Testis (tissue), 3 donors: Measurements from ENCODE around the gene SH3RF3. TPM values are rescaled to one million over a fixed set of nuclear protein-coding genes. Genes with fewer than 3 reads are reported as not detected.

Source experiments
- DNase-seq: peaks from one replicate; pipeline ENCODE4 v3.0.0-alpha.2; 2019
- H3K27ac ChIP-seq, 2 donors: fragments of 200-600 bp; sonication (generic); one replicate each; pipeline ENCODE4 v1.5.1; 2019
- H3K27me3 ChIP-seq: fragments of 200-600 bp; sonication (generic); one replicate; pipeline ENCODE4 v1.5.1; 2019
- H3K36me3 ChIP-seq: fragments of 200-600 bp; sonication (generic); one replicate; pipeline ENCODE4 v1.5.1; 2017; ENCODE audit warnings: low read depth; ENCODE audit errors: missing control alignments
- H3K4me1 ChIP-seq: fragments of 200-600 bp; sonication (generic); one replicate; pipeline ENCODE4 v1.5.1; 2019
- H3K4me3 ChIP-seq, 2 donors: fragments of 200-600 bp; sonication (generic); one replicate each; pipeline ENCODE4 v1.5.1; 2017 to 2019
- H3K9me3 ChIP-seq: fragments of 200-600 bp; sonication (generic); one replicate; pipeline ENCODE4 v1.5.1; 2017
- CTCF ChIP-seq, 3 experiments: fragments of 450-650 bp in 2 of 3; fragments of 200-600 bp in 1 of 3; sonication (generic) in 1 of 3; IDR thresholded peaks; one replicate each; pipeline ENCODE4 v1.5.1; 2016 to 2019; ENCODE audit warnings: antibody characterized with exemption in 3 of 3, mild to moderate bottlenecking in 2 of 3, moderate library complexity in 1 of 3
- POLR2A ChIP-seq: fragments of 450-650 bp; IDR thresholded peaks from one replicate; pipeline ENCODE4 v1.6.1; 2017; ENCODE audit warnings: antibody characterized with exemption, mild to moderate bottlenecking, moderate library complexity
- WGBS, 2 donors: methylation state at CpG; one replicate each; pipeline ENCODE4 v1.1.5; 2018; 5-methylcytosine and 5-hydroxymethylcytosine counted together
- intact Hi-C: fragments of 100-400 bp; cut with DNase I; formaldehyde crosslinking; loops from one replicate; pipeline ENCODE4 v1.15.1; 2023; ENCODE audit warnings: low total_unique reads
- polyA plus RNA-seq: library from polyadenylated mRNA; stranded (reverse); fragments of 350-450 nt; fragmentation: Illumina TruSeq; extraction: RNeasy Lipid Tissue Mini Kit (QIAGEN cat#74804); gene quantifications from one replicate; pipeline ENCODE4 v1.2.3, GENCODE V29; 2014; ENCODE audit warnings: low read depth, low replicate concordance; ENCODE audit not compliant: insufficient read depth
- total RNA-seq, 2 donors: library from RNA; depleted of rRNA; stranded (reverse); fragments of >200 nt; gene quantifications; one replicate each; pipeline ENCODE4 v1.2.3, GENCODE V29; 2016

The SH3RF3 gene
- total and polyA plus RNA-seq, 3 donors from 2014 or later: 9.3 to 20.1 (median 16.5) TPM

- Histone ChIP-seq H3K4me3 (no peak overlapping the region), H3K9me3 (no peaks in the 10 kb centered on the region), H3K27me3 (no peaks in the 10 kb centered on the region), H3K4me1 (no peaks in the 10 kb centered on the region), H3K36me3 (no peaks in the 10 kb centered on the region), H3K27ac (no peak overlapping the region)
- intact Hi-C loops: no loop called here
- DNase-seq: no peak
- WGBS, 2 donors: 89 to 91% methylated on average over 12 to 20 of the region's 20 CpGs
- TF ChIP-seq POLR2A (no peak), CTCF (IDR thresholded peaks at IDR 0.05) (no peak)
These were observed 320.2 kb downstream of the SH3RF3 start for GRCh38 chr2:109448946-109449788.

- WGBS, 2 donors: 77 to 81% methylated on average over 12 of the region's 12 CpGs
- no peak for DNase-seq
- H3K27ac ChIP-seq: no peak overlapping the region
- H3K9me3 ChIP-seq: no peaks in the 10 kb centered on the region
- TF ChIP-seq POLR2A (no peak), CTCF (IDR thresholded peaks at IDR 0.05) (no peak)
- no peaks in the 10 kb centered on the region for H3K36me3 ChIP-seq
- no peak overlapping the region for H3K4me3 ChIP-seq
- intact Hi-C loops: no loop called here
- H3K27me3 ChIP-seq: no peaks in the 10 kb centered on the region
- H3K4me1 ChIP-seq: no peaks in the 10 kb centered on the region
These were observed 321.7 kb downstream of the SH3RF3 start for GRCh38 chr2:109450574-109451273.

- Histone ChIP-seq H3K36me3 (no peaks in the 10 kb centered on the region), H3K27ac (no peak overlapping the region), H3K27me3 (no peaks in the 10 kb centered on the region), H3K4me1 (no peaks in the 10 kb centered on the region), H3K9me3 (no peaks in the 10 kb centered on the region), H3K4me3 (no peak overlapping the region)
- intact Hi-C loops: no loop called here
- TF ChIP-seq CTCF (IDR thresholded peaks at IDR 0.05) (no peak), POLR2A (no peak)
- no peak for DNase-seq
- 84 to 85% methylated on average over 3 to 6 of the region's 6 CpGs for WGBS, 2 donors
These were observed 322.7 kb downstream of the SH3RF3 start for GRCh38 chr2:109451671-109452070.

GRCh38 chr2:109452318-109453305 lies 323.6 kb downstream of the SH3RF3 start:
- no peak for DNase-seq

More at GRCh38 chr2:109452318-109453305, 323.6 kb downstream of the SH3RF3 start:
- Histone ChIP-seq H3K4me1 (no peaks in the 10 kb centered on the region), H3K36me3 (no peaks in the 10 kb centered on the region), H3K4me3 (no peak overlapping the region), H3K27me3 (no peaks in the 10 kb centered on the region), H3K9me3 (no peaks in the 10 kb centered on the region), H3K27ac (no peak overlapping the region)
- intact Hi-C loops: no loop called here
- no peak for TF ChIP-seq POLR2A
- TF ChIP-seq CTCF (IDR thresholded peaks at IDR 0.05): no peak
- WGBS, 2 donors: 97 to 98% methylated on average over 10 to 13 of the region's 17 CpGs
